SK-N-SH treated with all-trans-retinoic acid at 6 μM for 48 hours (cell line): ENCODE measurements around the gene FNDC3B.

ENCODE experiments used
- ATAC-seq: fragments of 200-7000 bp; cut with Tn5 transposase; 3 replicates; pipeline ENCODE4 v1.9.1; 2020; ENCODE audit warnings: mild to moderate bottlenecking, moderate library complexity
- ARNTL ChIP-seq: fragments of 450-650 bp; formaldehyde crosslinking; IDR thresholded peaks from 2 replicates; pipeline ENCODE4 v1.5.0; 2020; ENCODE audit warnings: low read depth, mild to moderate bottlenecking, moderate library complexity, borderline replicate concordance
- BACH2 ChIP-seq: fragments of 250-450 bp; sonication (Bioruptor Pico); IDR thresholded peaks from 2 replicates; pipeline ENCODE4 v1.9.0; 2021; ENCODE audit warnings: mild to moderate bottlenecking, borderline replicate concordance
- CREB5 ChIP-seq: fragments of 250-450 bp; sonication (Bioruptor Pico); IDR thresholded peaks from 2 replicates; pipeline ENCODE4 v1.5.1; 2020; ENCODE audit warnings: low read depth, mild to moderate bottlenecking, moderate library complexity
- CSDC2 ChIP-seq: fragments of 250-450 bp; sonication (Bioruptor Pico); IDR thresholded peaks from 2 replicates; pipeline ENCODE4 v1.5.0; 2020; ENCODE audit warnings: mild to moderate bottlenecking, moderate library complexity
- CSRNP3 ChIP-seq: fragments of 250-450 bp; sonication (Bioruptor Pico); IDR thresholded peaks from 2 replicates; pipeline ENCODE4 v1.5.1; 2021; ENCODE audit warnings: mild to moderate bottlenecking, moderate library complexity
- ESRRG ChIP-seq: fragments of 250-450 bp; sonication (Bioruptor Pico); IDR thresholded peaks from 2 replicates; pipeline ENCODE4 v1.6.1; 2021; ENCODE audit warnings: mild to moderate bottlenecking
- GLIS3 ChIP-seq: fragments of 250-450 bp; sonication (Bioruptor Pico); IDR thresholded peaks from 2 replicates; pipeline ENCODE4 v1.5.0; 2020; ENCODE audit warnings: mild to moderate bottlenecking, moderate library complexity
- ISL1 ChIP-seq: fragments of 250-450 bp; sonication (Bioruptor Pico); IDR thresholded peaks from 2 replicates; pipeline ENCODE4 v2.1.2; 2022; ENCODE audit warnings: mild to moderate bottlenecking, moderate library complexity
- PATZ1 ChIP-seq: fragments of 250-450 bp; sonication (Bioruptor Pico); IDR thresholded peaks from 2 replicates; pipeline ENCODE4 v1.8.0; 2020; ENCODE audit warnings: mild to moderate bottlenecking, moderate library complexity, borderline replicate concordance
- POU6F1 ChIP-seq: fragments of 250-450 bp; sonication (Bioruptor Pico); IDR thresholded peaks from 2 replicates; pipeline ENCODE4 v1.8.0; 2021; ENCODE audit warnings: low read depth, mild to moderate bottlenecking, moderate library complexity, borderline replicate concordance
- PPARA ChIP-seq: fragments of 250-450 bp; sonication (Bioruptor Pico); IDR thresholded peaks from 2 replicates; pipeline ENCODE4 v1.5.0; 2020; ENCODE audit warnings: mild to moderate bottlenecking, borderline replicate concordance
- SNAI2 ChIP-seq: fragments of 250-450 bp; sonication (Bioruptor Pico); IDR thresholded peaks from 2 replicates; pipeline ENCODE4 v1.5.0; 2020; ENCODE audit warnings: mild to moderate bottlenecking, moderate library complexity
- TCF4 ChIP-seq: fragments of 250-450 bp; sonication (Bioruptor Pico); IDR thresholded peaks from 2 replicates; pipeline ENCODE4 v1.8.0; 2021; ENCODE audit warnings: mild to moderate bottlenecking, moderate library complexity, borderline replicate concordance
- TOX ChIP-seq: fragments of 250-450 bp; sonication (Bioruptor Pico); IDR thresholded peaks from 2 replicates; pipeline ENCODE4 v1.8.0; 2021; ENCODE audit warnings: mild to moderate bottlenecking, moderate library complexity, borderline replicate concordance
- TSHZ2 ChIP-seq: fragments of 250-450 bp; sonication (Bioruptor Pico); IDR thresholded peaks from 2 replicates; pipeline ENCODE4 v1.5.0; 2020; ENCODE audit warnings: mild to moderate bottlenecking, moderate library complexity
- ZC3H10 ChIP-seq: fragments of 250-450 bp; sonication (Bioruptor Pico); IDR thresholded peaks from 2 replicates; pipeline ENCODE4 v1.5.1; 2021; ENCODE audit warnings: mild to moderate bottlenecking, moderate library complexity
- ZFP3 ChIP-seq: fragments of 250-450 bp; sonication (Bioruptor Pico); IDR thresholded peaks from 2 replicates; pipeline ENCODE4 v1.5.0; 2020; ENCODE audit warnings: mild to moderate bottlenecking, moderate library complexity
- ZFP30 ChIP-seq: fragments of 450-650 bp; formaldehyde crosslinking; IDR thresholded peaks from 2 replicates; pipeline ENCODE4 v1.5.0; 2022; ENCODE audit warnings: mild to moderate bottlenecking, moderate library complexity
- ZNF565 ChIP-seq: fragments of 450-650 bp; formaldehyde crosslinking; conservative IDR thresholded peaks from 2 replicates; pipeline ENCODE4 v1.5.0; 2020; ENCODE audit warnings: low read depth, mild to moderate bottlenecking, moderate library complexity
- ZNF70 ChIP-seq: fragments of 450-650 bp; formaldehyde crosslinking; IDR thresholded peaks from 2 replicates; pipeline ENCODE4 v1.5.0; 2020; ENCODE audit warnings: mild to moderate bottlenecking, moderate library complexity
- ZNF8 ChIP-seq: fragments of 450-650 bp; formaldehyde crosslinking; IDR thresholded peaks from 2 replicates; pipeline ENCODE4 v1.5.0; 2020; ENCODE audit warnings: mild to moderate bottlenecking, moderate library complexity

The FNDC3B gene

GRCh38 chr3:172272698-172273097 is 233.3 kb downstream of the FNDC3B start:
- TF ChIP-seq PPARA (CRISPR knock-in tag) = no peak
- no peak for TF ChIP-seq ARNTL (CRISPR knock-in tag)
- no peak for TF ChIP-seq CSDC2 (CRISPR knock-in tag)
- no peak for TF ChIP-seq ISL1 (CRISPR knock-in tag)
- no peak for TF ChIP-seq ESRRG
- TF ChIP-seq ZNF70 (CRISPR knock-in tag) = no peak
- no peak for TF ChIP-seq ZC3H10 (CRISPR knock-in tag)
- no peak for TF ChIP-seq BACH2 (CRISPR knock-in tag)
- no peak for TF ChIP-seq ZNF8 (CRISPR knock-in tag)
- TF ChIP-seq TSHZ2 (CRISPR knock-in tag) = no peak
- no peak for TF ChIP-seq CREB5 (CRISPR knock-in tag)
- no peak for TF ChIP-seq ZFP3 (CRISPR knock-in tag)
- TF ChIP-seq PATZ1 (CRISPR knock-in tag) = no peak
- no peak for TF ChIP-seq SNAI2 (CRISPR knock-in tag)
- TF ChIP-seq POU6F1 (CRISPR knock-in tag) = no peak
- TF ChIP-seq TOX = no peak
- no peak for TF ChIP-seq TCF4 (CRISPR knock-in tag)
- no peak for TF ChIP-seq ZFP30
- no peak for TF ChIP-seq GLIS3 (CRISPR knock-in tag)
- TF ChIP-seq, all 23 proteins: peak for 0
- ATAC-seq = no peak

- no peak for ATAC-seq
These were observed 234.0 kb downstream of the FNDC3B start for GRCh38 chr3:172273378-172273777.

More at GRCh38 chr3:172273378-172273777, 234.0 kb downstream of the FNDC3B start:
- TF ChIP-seq ARNTL (CRISPR knock-in tag) = no peak
- no peak for TF ChIP-seq ZFP3 (CRISPR knock-in tag)
- TF ChIP-seq ZNF565 (CRISPR knock-in tag) = no peak
- TF ChIP-seq ZNF8 (CRISPR knock-in tag) = no peak
- no peak for TF ChIP-seq BACH2 (CRISPR knock-in tag)
- TF ChIP-seq TCF4 (CRISPR knock-in tag) = no peak
- no peak for TF ChIP-seq GLIS3 (CRISPR knock-in tag)
- TF ChIP-seq POU6F1 (CRISPR knock-in tag) = no peak
- no peak for TF ChIP-seq ZC3H10 (CRISPR knock-in tag)
- no peak for TF ChIP-seq CSRNP3 (CRISPR knock-in tag)
- no peak for TF ChIP-seq ESRRG
- TF ChIP-seq ISL1 (CRISPR knock-in tag) = no peak
- no peak for TF ChIP-seq ZNF70 (CRISPR knock-in tag)
- no peak for TF ChIP-seq TSHZ2 (CRISPR knock-in tag)
- no peak for TF ChIP-seq TOX
- no peak for TF ChIP-seq CSDC2 (CRISPR knock-in tag)
- TF ChIP-seq, all 23 proteins: peak for 0
